ENCODE measurements around the gene OGT. TPM values are rescaled to one million over a fixed set of nuclear protein-coding genes. Genes with fewer than 3 reads are reported as not detected.

The OGT gene
- total RNA-seq, 1 experiment from 2014 or later: 143 TPM

DNA sequence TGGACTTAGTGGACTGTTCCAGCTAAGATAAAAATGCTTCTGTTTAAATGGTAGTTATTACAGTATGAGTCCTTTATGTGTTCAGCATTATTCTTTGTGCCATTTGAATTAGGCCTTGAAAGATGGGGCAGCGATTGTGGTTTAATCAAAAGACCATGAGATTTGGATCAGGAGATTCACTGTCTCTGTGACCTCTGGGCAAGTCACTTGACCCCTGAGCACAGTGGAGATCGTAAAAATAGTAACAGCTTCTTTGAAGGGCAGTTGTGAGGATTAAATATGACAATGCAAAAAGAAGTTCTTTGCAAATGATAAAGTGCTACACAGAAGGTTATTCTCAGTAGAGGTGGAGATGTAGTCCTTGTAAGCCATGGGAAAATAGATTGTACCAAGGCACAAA is 74.6 kb downstream of the OGT start:
- Histone ChIP-seq H3K27me3 (ENCODE audit: insufficient read depth, low read length) (no peaks in the 10 kb centered on the region), H4K20me1 (ENCODE audit: insufficient read depth) (no peaks in the 10 kb centered on the region), H3K9me2 (ENCODE audit: insufficient read depth) (no peaks in the 10 kb centered on the region), H3K4me1 (ENCODE audit: control insufficient read depth in 1 of 2, insufficient read depth in 2 of 2, low read length in 2 of 2) (no peaks in the 10 kb centered on the region), H3K4me3 (replicated peaks in 1 of 2; ENCODE audit: low read depth in 1 of 2, low read length in 2 of 2) (no peak overlapping the region), H2AFZ (ENCODE audit: low read depth, low read length, poor library complexity, severe bottlenecking) (no peak overlapping the region), H3K27ac (ENCODE audit: low read depth, low read length) (no peak overlapping the region), H3K9me3 (ENCODE audit: control insufficient read depth in 1 of 2, insufficient read depth in 1 of 2, low read depth in 1 of 2, low read length in 2 of 2) (no peaks in the 10 kb centered on the region), H3K4me2 (ENCODE audit: low read length) (no peak overlapping the region), H3K79me2 (ENCODE audit: insufficient read depth, low read length) (no peaks in the 10 kb centered on the region), H3K9ac (ENCODE audit: low read length) (no peak overlapping the region), H3K36me3 (ENCODE audit: control insufficient read depth in 1 of 2, insufficient read depth in 2 of 2, low read length in 2 of 2) (no peaks in the 10 kb centered on the region; a peak in 1 of 4 replicates)
- intact Hi-C loops (cut with micrococcal nuclease): no loop called here
- ChIA-PET CTCF (no interaction called here), POLR2A (no interaction called here), RAD21 (ENCODE audit: low non-redundant PET in 1 of 2, low total read pairs in 2 of 2, uncharacterized antibody in 2 of 2, unreplicated experiment in 2 of 2) (no interaction called here)
- ATAC-seq (no peak), DNase-seq (ENCODE audit: low read depth, low spot score) (no peak)
- TF ChIP-seq CTCF (IDR thresholded peaks at IDR 0.05 in 2 of 3, conservative IDR thresholded peaks at IDR 0.05 in 1 of 3; ENCODE audit: borderline replicate concordance in 1 of 3, insufficient read depth in 1 of 3, low read depth in 2 of 3, low read length in 2 of 3): no peak
- no peak for TF ChIP-seq MAX (IDR thresholded peaks at IDR 0.05)
- TF ChIP-seq ZNF274 (IDR thresholded peaks at IDR 0.05; ENCODE audit: low read depth, low read length): no peak
- no peak for TF ChIP-seq FOSL1 (IDR thresholded peaks at IDR 0.05; ENCODE audit: low read depth)
- no peak for TF ChIP-seq ATF3 (IDR thresholded peaks at IDR 0.05)
- TF ChIP-seq ZFX (IDR thresholded peaks at IDR 0.05): no peak
- no peak for TF ChIP-seq SRF (IDR thresholded peaks at IDR 0.05; ENCODE audit: low read depth)
- no peak for TF ChIP-seq CEBPB (IDR thresholded peaks at IDR 0.05; ENCODE audit: low read depth)
- no peak for TF ChIP-seq CBX3 (IDR thresholded peaks at IDR 0.05; ENCODE audit: low read depth)
- no TSS peak for BruUV-seq (replicated peaks)

All from HCT116 (cell line).